NCI-H146 treated with DMSO at 0.1 percent for 48 hours (cell line): ENCODE results near the gene OSMR.
A peak's percentile ranks its signal among the peaks of the same experiment; 100 is the strongest.

Experiments used
- DNase-seq: peaks from one replicate; lab custom pipeline; 2025; ENCODE audit not compliant: unreplicated experiment; lab: John Stamatoyannopoulos, UW

Gene OSMR

DNA sequence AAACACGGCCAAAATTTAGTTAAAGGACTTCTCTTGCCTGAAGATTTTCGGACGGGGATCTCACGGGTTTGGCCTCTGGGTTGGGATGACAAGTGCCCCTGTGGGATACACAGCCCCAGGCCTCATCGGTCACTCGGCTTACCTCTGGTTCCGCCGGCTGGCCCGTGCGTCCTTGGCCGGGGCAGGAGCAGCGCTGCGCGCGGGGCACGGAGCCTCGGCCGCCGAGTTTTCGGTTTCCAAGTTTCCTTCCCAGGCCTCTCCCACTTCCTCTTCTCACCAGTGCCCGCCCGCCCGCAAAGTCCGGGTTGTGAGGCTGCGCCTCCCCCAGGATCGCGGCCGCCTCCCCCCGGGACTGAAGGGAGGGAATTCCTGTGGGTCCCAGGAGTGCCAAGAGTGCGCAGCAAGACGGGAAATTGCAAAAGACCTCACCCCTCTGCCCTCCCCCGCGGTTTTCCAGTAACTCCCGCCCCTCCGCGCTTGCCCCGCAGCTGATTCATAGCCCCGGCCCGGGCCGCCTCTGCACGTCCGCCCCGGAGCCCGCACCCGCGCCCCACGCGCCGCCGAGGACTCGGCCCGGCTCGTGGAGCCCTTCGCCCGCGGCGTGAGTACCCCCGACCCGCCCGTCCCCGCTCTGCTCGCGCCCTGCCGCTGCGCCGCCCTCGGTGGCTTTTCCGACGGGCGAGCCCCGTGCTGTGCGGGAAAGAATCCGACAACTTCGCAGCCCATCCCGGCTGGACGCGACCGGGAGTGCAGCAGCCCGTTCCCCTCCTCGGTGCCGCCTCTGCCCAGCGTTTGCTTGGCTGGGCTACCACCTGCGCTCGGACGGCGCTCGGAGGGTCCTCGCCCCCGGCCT, at the start of gene OSMR:
TSS of gene OSMR (plus strand) at position 487 of the 853 bp plus-strand sequence. CDS start 23,033 bp downstream, outside the sequence.
- DNase-seq = no peak

DNA sequence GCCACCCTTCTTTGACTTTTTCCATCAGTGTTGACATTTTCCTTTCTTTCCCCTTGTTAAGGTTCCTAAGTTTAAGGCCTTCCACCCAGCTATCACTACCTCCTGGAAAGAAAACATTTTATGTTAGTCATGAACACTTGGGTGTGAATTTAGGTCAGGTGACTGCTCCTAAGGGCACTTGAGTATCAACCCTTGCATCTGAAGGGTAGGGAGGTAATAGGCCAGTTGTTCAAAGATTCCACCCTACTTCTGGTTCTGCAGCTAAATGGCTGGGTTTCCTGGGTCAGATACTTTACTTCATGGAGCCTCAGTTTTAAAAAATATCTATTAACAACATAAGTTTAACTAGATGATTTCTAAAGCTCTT, 49.1 kb upstream of the OSMR start:
- DNase-seq = no peak

DNA sequence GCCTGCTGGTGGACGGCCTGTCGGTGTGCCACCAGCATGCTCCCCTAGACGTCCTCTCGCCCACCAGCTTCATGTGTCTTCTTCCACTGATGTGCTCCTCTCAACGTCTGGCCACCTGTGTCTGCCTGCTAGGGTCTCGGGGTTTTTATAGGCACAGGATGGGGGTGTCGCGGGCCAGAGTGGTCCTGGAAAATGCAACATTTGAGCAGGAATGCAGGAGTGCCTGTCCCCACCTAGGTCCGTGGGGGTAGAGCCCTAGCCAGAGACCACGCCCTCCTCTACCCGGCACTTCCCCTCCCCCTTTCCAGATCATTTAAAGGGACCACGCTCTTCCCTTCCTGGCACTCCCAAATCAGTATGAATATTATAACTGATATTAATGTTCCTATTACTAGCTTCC, 48.0 kb upstream of the OSMR start:
- DNase-seq = no peak

DNA sequence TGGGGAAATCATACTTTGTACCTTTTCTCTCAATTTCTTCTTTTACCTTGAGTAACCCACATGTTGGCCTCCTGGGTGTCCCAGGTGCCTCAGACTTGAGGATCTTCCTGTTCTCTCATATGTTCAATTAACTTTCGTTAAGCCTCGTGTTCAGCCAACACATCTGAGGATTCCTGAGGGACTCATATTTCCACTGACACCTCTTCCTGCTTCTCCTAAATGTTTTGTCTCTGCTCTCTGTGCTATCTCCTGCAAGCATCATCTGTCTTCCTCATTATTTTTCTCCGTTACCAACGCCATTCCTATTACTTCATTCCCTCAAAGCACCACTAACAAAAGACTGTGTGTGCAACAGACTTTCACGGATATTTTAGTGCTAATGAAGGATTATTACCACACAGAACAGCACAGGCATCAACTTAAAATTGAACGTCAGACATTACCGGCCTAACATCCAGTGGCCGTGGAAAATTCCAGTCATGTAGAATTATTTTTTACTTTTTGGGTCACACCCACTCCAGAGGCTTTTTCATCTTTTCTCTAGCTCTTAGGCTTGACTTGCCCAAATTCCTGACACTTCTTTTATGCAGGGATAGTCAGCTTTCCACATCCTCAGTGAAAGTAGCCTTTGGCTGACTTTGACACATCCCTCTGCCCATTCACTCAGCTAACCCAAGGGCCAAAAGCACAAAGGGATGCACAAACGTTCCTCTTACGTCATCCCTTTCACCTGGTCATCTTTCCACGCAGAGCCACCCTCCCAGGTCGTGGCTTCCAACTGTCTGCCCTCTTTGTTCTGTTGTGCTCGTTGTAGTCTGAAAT, 46.0 kb upstream of the OSMR start:
- DNase-seq = no peak

DNA sequence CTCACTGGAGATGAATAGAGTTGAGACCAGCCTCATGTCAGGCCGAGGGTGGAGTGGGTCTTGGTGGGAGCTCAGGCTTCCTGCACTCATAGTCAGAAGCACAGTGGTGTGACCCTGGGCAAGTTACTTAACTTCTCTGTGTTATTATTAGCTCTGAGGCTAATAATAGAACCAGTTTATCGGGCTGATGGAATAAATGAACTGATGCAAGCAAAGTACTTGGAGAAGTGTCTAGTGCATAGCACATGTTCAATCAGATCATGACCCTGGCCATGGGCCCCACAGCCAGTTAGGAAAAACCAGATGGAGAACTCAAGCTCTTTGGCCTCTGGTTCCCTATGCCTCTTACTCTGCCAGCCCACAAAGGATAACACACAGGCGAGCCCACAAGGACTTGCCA, 45.3 kb upstream of the OSMR start:
- DNase-seq = no peak

DNA sequence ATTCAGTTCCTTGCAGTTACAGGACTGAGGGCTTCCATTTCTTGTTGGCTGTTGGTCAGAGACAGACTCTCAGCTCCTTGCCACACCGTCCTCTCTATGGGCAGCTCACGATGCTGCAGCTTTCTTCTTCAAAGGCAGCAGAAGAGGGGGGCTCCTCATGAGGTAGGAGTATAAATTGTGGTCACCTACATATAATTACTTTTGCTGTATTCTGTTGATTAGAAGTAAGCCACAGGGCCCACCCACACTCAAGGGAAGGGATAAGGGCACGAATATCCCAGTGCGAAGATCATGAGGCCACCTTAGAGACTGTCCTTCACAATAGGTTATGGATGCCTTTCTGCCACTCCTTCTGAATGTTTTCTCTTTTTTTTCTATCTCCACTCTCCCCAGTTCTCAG, 43.7 kb upstream of the OSMR start:
- DNase-seq = no peak

DNA sequence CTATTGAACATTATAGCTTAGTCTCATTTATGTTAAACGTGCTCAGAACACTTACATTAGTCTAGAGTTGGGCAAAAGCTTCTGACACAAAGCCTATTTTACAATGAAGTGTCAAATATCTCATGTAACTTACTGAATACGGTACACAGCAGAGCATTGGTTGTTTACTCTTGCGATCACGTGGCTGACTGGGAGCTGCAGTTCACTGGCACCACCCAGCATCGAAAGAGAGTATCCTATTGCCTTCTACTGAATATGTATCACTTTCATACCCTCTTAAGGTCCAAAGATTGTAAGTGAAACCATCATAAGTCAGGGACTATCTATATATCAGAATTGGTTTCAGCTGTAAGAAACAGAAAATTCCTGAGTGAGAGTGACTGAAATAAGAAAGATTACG, 42.6 kb upstream of the OSMR start:
- DNase-seq = no peak

DNA sequence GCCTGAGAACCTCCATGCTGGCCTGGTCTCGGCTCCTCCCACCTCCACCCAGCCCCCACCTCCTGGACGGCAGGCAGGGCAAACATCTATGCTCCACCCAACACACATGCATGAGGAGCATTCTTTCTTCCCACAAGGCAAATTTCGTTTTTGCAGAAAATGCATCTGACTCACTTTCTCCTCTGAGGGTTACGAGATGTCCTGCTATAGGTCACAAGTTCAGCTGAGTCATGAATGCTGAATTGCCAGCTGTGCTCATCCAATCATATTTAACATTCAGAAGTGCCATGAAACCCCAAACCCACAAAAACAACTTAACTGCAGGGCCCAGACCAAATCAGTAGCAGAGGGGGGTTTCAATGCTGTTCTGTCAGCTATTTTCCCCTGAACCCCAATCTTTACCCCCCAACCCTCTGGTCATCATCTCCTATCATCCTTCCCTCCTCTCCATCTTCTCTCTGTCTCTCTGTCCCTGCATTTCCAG, 39.0 kb upstream of the OSMR start:
- no peak for DNase-seq

DNA sequence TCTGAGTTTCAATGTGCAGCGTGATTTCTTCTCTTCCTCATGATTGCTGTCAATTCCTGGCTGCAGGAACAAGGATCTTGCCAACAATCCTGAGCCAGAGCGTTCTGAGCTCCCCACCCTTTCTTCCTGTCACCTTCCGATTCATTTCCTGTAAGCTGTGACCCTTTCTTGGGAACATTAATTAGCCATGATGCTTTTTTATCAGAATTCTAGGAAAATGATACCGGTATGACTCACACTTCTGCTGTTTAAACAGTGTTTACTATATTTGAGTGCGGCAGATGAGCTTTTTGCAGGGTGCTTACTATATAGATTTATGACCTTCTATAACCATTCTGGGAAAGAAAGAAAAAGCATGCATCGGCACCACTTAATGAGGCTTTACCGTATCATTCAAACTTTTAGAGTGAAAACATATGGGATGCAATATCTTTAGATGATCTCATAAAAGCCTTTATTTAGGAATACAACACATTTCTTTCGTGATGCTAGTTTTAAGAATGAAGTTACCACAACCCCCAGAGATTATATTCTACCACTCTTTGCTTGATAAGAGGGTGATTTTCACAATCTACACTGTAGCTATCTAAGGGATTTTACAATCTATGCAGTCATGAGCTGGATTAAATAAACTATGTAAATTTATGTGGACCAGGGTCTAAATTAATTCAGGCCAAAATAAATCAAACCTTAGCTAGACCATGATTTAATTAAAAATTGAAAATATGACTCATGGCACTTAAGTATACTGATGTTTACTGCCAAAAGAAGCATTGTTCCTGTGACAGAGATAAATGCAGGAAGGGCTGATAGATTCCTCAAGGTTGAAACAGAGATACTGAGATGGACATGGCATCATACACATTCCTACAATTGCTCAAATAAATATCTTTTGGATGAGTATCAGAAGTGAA, 38.0 kb upstream of the OSMR start:
- no peak for DNase-seq

DNA sequence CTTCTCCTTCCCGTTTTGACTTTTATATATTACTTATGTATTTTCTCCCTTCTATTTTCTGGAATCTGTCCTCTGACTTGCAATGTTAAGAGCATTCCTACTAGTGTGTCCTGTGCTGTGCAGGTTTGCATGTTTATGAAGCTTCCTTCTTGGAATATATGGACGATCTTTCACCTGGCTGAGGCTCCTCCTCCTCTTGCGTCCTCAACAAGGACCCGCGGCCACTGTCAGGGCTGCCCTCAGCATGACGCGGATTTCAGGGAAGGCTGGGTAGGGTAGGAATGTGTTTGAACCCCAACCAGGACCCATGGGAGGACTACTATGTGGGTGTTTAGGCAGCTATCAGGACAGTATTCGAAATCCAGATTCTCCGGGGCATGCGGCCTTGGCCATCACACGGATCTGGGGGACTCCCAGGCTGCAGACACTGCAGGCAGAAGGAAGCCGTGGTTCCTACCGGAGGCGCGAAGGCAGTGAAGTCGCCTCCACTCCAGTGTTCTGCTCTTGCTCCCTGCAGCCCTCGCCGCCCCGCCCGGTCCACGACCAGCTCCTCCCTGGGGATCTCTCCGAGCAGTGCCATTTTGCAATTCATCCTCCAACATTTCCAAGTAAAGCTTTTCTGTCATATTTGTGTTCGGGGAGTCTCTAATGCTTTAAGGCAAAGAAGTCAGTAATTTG, 37.0 kb upstream of the OSMR start:
- DNase-seq = no peak

DNA sequence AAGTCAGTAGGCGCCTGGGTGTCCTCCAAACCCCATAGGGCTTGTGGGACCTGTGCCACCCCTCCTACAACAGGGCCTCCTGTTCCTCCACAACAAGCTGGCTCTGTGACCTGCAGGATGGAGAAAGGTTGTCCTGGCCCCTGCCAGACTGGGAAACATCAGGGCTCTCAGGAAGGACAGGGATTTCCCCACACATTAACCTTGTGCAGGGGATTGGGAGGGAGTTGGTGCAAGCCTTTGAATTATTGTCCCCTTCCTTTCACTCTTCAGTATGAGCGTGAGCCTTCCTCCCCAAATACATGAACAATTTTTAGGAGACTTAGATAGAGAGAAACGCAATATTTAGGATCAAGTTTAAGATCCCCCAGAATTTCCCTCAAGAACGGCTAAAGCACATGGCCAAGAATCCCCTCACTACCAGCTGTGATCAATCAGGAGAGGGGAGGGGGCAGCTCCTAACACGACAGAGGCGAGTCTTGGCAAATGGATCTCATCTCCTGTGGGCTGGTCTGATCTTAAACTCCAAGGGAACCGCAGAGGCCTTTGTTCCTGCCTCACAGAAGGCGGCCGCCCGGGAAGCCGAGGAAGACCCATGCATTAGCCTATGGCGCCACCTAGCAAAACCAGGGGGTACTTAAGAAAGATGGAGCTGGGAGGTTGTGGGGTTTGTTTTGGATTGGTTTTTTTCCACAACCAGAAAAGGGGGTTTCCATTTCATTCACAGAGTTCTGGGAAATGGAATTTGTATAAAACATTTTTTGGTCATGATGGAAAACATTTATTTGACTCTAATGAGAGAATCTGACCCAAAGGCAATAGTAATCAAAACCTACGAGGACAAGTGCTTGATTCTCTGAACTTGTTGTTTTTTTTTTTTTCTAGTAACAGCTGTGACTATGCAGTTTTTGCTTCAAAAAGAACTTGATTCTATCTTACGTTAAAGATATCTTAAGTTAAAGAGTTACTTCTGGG, 36.1 kb upstream of the OSMR start:
- peak; percentile 23 for DNase-seq

DNA sequence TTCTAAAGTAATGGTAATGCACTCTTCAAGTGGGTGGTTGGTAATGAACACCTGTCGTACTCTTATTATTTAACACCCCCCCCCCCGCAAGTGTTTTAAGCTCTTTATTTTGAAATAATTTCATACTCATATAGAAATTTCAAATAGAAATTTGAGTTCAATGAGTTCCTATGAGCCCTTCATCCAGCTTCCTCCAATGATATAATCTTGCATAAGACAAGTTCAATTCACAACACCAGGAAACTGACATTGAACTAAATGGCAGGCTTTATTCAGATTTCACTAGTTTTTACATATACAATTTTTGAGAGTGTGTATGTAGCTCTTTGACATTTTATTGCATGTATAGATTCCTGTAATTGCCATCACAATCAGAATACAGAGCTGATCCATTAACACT, 30.9 kb upstream of the OSMR start:
- DNase-seq = no peak

DNA sequence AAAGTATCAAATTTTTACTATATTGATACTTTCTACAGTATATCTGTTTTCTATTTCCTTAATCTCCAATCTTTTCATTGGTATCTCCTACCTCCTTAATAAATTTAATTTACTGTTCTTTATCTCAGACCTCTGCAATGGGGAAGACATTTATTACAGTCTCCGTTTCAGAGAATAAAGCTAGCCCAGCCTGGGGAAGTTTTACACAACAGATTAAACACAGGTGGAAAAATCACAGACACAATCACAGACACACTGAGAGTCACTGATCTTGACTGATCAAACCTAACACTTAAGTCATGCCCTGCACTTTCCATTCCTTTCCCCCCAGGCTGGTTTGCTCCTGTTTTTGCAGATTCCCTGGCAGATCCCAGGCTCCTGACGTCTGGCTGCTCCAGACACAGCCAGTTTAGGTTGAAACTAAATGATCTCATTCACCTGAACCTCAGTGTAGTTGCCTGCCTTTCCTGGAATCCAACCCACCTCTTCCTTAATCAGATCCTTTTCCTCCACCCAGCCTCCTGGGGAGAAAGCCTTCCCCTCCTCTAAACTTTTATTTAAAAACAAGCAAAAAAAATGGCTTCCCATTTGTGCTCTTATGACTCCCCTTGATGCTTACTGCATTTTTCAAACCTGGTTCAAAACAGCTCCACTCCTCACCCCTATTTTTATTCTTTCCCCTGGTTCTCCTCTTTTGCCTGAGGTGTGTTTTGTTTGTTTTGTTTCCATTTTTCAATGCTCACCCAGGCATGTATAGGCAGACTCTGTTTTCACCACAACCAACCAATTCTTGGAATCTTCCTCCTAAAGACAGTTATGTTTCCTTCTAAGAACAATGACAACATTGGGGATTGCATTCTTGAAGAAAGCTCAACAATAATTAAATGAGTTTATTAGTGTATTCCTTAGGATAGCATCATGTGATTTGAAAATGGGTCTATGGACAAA, 29.5 kb upstream of the OSMR start:
- no peak for DNase-seq

DNA sequence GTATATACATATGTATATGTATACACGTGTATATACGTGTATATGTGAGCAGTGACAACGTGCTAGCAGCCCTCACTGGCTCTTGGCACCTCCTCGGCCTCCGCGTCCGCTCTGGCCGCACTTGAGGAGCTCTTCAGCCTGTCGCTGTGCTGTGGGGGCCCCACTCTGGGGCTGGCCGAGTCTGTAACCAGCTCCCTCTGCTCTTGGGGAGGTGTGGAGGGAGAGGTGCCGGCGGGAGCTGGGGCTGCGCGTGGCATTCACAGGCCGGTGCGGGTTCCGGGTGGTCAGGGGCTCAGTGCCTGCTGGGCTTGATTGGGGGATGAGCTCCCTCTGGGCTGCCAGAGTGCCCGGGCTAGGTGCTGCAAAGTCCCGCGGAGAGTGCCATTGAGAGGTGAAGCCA, 24.1 kb upstream of the OSMR start:
- DNase-seq = no peak

DNA sequence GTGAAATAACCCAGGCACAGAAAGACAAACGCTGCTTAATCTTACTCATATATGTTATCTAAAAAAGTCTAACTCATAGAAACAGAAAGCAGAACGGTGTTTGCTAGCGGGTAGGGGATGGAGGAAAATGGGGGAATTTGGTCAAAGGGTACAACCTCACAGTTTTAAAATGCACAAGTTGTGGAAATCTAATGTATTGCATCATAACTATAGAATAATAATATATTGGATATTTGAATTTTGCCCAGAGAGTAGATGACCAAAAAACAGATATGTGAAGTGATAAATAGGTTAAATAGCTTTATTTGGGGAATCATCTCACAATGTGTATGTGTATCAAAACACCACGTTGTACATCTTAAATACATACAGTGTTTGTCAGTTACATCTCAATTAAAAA, 22.3 kb upstream of the OSMR start:
- DNase-seq = no peak

DNA sequence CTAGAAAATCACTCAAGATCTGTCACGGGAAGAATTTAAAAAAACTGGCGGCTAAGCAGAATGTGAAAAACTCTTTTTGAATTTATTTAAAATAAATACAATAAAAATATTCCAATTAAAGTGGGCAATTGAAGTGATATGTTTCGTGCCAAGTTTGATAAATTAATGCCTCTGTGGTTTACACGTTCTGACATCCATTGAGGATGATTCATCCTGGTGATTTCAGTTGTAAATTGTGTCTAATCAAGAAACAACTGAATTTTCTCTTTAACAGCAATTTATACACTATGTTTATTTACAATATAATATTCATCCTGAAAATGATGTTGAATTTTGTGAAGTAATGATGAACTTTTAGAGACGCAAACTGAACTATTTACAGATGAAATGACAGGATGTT, 21.0 kb upstream of the OSMR start:
- DNase-seq = no peak

DNA sequence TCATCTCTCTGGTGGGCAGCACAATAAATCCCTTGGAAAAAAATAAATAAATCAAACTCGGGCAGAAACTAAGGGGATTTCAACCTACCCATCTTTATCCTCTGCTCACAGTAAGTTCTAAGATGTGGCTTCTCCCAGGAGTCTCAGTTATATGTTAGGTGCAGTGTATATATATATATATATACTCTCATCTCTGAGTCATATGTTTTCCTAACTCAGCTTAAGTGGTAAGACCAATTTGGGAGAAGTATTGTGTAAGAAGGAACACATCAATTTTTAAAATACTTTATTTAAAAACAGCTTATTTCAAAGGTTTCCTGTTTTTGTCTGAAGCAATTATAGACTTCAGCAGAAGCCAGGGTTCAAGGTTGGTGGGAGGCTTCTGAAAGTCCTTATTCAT, 20.3 kb upstream of the OSMR start:
- DNase-seq = no peak

DNA sequence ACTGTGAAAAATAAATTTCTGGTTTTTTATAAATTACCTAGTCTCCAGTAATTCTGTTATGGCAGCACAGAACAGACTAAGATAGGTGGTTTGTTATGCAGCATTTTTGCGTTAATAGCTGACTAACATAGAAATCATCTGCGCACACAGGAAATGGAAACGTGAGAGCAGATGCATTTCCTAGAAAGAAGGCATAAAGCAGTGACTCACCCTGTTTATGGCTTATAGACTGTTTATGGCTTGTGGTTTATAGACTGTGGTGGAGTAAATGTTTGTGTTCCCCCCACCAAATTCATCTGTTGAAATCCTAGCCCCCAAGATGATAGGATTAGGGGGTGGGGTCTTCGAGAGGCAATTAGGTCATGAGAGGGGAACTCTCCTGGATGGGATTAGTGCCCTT, 18.3 kb upstream of the OSMR start:
- no peak for DNase-seq
